Progenitor cell of endocrine pancreas (in vitro differentiated cells): Measurements from ENCODE around the gene TBC1D16. TPM values are rescaled to one million over a fixed set of nuclear protein-coding genes. Genes with fewer than 3 reads are reported as not detected.

Experiments used
- DNase-seq: peaks from one replicate; pipeline ENCODE4 v3.0.0; 2021; ENCODE audit warnings: low spot score; ENCODE audit not compliant: unreplicated experiment
- H3K27ac Mint-ChIP-seq: 2 replicates; pipeline ENCODE4 v1.8.0; 2021; ENCODE audit warnings: mild to moderate bottlenecking, moderate library complexity, mixed read lengths
- H3K27me3 Mint-ChIP-seq: 2 replicates; pipeline ENCODE4 v1.8.0; 2021; ENCODE audit warnings: mixed read lengths
- H3K36me3 Mint-ChIP-seq: 2 replicates; pipeline ENCODE4 v1.8.0; 2022; ENCODE audit warnings: mixed read lengths; ENCODE audit not compliant: insufficient read depth
- H3K4me1 Mint-ChIP-seq: 2 replicates; pipeline ENCODE4 v1.8.0; 2021; ENCODE audit warnings: low read depth, mixed read lengths
- H3K4me3 Mint-ChIP-seq: 2 replicates; pipeline ENCODE4 v1.8.0; 2021; ENCODE audit warnings: low read depth, mild to moderate bottlenecking, moderate library complexity, mixed read lengths
- H3K9me3 Mint-ChIP-seq: 2 replicates; pipeline ENCODE4 v1.8.0; 2021; ENCODE audit warnings: low read depth, mixed read lengths
- total RNA-seq: library from RNA; stranded (reverse); gene quantifications from 2 replicates; pipeline ENCODE4 v1.2.1, GENCODE V29; 2021
- TF ChIP-seq, protein P1 (sequence below): fragments of 200-600 bp; sonication (generic); IDR thresholded peaks from one replicate; pipeline ENCODE4 v1.5.0; 2021; ENCODE audit warnings: antibody characterized with exemption, mild to moderate bottlenecking; ENCODE audit not compliant: unreplicated experiment

The TBC1D16 gene
- total RNA-seq, 1 donor from 2014 or later = 85.1 TPM

GRCh38 chr17:80005360-80006338 is 30.0 kb downstream of the TBC1D16 start:
- TF ChIP-seq, protein P1, sequence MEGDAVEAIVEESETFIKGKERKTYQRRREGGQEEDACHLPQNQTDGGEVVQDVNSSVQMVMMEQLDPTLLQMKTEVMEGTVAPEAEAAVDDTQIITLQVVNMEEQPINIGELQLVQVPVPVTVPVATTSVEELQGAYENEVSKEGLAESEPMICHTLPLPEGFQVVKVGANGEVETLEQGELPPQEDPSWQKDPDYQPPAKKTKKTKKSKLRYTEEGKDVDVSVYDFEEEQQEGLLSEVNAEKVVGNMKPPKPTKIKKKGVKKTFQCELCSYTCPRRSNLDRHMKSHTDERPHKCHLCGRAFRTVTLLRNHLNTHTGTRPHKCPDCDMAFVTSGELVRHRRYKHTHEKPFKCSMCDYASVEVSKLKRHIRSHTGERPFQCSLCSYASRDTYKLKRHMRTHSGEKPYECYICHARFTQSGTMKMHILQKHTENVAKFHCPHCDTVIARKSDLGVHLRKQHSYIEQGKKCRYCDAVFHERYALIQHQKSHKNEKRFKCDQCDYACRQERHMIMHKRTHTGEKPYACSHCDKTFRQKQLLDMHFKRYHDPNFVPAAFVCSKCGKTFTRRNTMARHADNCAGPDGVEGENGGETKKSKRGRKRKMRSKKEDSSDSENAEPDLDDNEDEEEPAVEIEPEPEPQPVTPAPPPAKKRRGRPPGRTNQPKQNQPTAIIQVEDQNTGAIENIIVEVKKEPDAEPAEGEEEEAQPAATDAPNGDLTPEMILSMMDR = peak; percentile 96
- H3K36me3 Mint-ChIP-seq = peaks cover 5% of the 10 kb centered on the region
- no peaks in the 10 kb centered on the region for H3K27me3 Mint-ChIP-seq
- peak overlapping the region; percentile 1 for H3K27ac Mint-ChIP-seq
- DNase-seq = peak; percentile 70
- no peaks in the 10 kb centered on the region for H3K9me3 Mint-ChIP-seq
- peak overlapping the region; percentile 30 for H3K4me3 Mint-ChIP-seq
- H3K4me1 Mint-ChIP-seq = peaks cover 10% of the 10 kb centered on the region

GRCh38 chr17:80003969-80004368 is 31.7 kb downstream of the TBC1D16 start:
- DNase-seq = no peak
- Mint-ChIP-seq H3K9me3 (no peaks in the 10 kb centered on the region), H3K4me1 (peaks cover 10% of the 10 kb centered on the region), H3K36me3 (peaks cover 12% of the 10 kb centered on the region), H3K4me3 (no peak overlapping the region), H3K27ac (no peak overlapping the region), H3K27me3 (no peaks in the 10 kb centered on the region)
- TF ChIP-seq, protein P1 = no peak

DNA sequence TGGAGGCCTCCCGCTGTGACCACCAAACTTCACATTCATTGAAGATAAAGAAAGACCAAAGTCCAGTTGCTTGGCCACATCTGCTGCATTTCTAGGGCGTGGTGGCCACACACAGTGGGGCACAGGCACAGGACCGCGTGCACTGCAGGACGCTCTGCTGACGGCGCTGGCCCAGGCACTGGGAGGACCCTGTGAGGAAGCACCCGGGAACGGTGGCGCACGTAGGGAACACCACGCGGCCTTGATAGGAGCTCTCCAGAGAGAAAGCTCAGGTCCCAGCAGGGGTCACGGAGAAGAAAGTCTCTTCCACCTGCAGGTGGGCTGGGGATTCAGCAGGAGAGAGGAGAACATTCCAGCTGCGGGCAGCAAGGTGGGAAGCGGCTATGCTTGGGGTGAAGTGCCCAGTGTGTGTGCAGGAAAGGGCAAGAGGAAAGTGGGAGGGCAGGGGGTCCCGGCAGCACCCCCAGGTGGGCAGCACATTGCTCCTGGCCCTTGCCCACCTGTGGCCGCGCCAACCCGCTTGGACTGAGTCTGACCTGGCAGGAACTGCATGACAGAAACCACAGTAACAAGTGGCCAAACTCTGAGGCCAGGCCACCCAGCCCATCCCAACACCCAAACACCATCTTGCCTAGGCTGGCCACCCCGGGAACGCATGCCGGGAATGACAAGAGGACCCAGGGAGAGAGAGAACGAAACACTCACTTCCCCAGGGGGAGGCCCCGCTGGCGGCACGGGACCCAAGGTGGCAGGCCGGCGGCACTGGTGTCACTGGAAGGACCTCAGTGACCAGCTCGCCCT is 32.8 kb downstream of the TBC1D16 start:
- Mint-ChIP-seq H3K9me3 (no peaks in the 10 kb centered on the region), H3K36me3 (peaks cover 15% of the 10 kb centered on the region), H3K4me3 (no peak overlapping the region), H3K4me1 (peaks cover 10% of the 10 kb centered on the region), H3K27me3 (no peaks in the 10 kb centered on the region), H3K27ac (peak overlapping the region; percentile 12)
- no peak for DNase-seq
- TF ChIP-seq, protein P1 = no peak

DNA sequence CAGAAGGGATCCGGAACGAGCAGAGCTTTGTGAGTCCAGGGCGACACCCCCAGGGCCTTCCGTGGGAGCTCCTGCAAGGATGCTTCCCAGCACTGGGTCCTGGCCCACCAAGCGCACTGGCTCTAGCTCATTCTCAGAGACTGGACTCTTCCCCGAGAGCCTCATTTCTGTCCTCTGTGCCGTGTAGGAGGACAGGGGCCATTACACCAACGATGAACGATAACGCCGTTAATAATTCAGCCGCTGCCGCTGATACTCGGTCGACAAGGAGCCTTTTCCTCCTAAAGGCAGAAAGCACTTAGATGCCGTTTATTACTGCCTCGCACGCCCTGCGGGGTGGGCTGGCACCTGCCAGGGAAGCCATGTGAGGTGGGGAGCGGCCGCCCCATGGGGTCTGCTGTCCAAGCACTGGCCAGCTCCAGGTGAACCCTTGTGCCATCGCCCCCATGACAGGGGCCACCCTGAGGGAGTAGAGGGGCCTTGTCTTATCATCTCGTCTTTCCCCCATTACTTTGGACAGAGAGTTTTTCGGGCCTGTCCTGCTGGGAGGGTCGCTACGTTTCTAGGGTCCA is 33.5 kb downstream of the TBC1D16 start:
- H3K27me3 Mint-ChIP-seq = no peaks in the 10 kb centered on the region
- DNase-seq = no peak
- TF ChIP-seq, protein P1 = no peak
- no peaks in the 10 kb centered on the region for H3K9me3 Mint-ChIP-seq
- peaks cover 15% of the 10 kb centered on the region for H3K36me3 Mint-ChIP-seq
- no peak overlapping the region for H3K4me3 Mint-ChIP-seq
- peak overlapping the region; percentile 12 for H3K27ac Mint-ChIP-seq
- H3K4me1 Mint-ChIP-seq = peaks cover 10% of the 10 kb centered on the region
